Parathyroid adenoma (tissue), 2 donors: ENCODE measurements around the gene AGAP3.

Experiments used
- H2AFZ ChIP-seq: fragments of 300-600 bp; sonication (generic); one replicate; pipeline ENCODE4 v1.7.0; 2017; ENCODE audit warnings: antibody characterized with exemption, mild to moderate bottlenecking
- H3K27ac ChIP-seq: fragments of 300-600 bp; sonication (generic); one replicate; pipeline ENCODE4 v1.7.0; 2017
- H3K27me3 ChIP-seq: fragments of 300-600 bp; sonication (generic); one replicate; pipeline ENCODE4 v1.7.0; 2017; ENCODE audit warnings: low read length; ENCODE audit not compliant: control insufficient read depth, insufficient read depth
- H3K36me3 ChIP-seq: fragments of 300-600 bp; sonication (generic); one replicate; pipeline ENCODE4 v1.7.0; 2017; ENCODE audit warnings: low read length; ENCODE audit not compliant: control insufficient read depth, insufficient read depth
- H3K4me1 ChIP-seq: fragments of 300-600 bp; sonication (generic); one replicate; pipeline ENCODE4 v1.7.0; 2017; ENCODE audit warnings: control low read depth
- H3K4me2 ChIP-seq: fragments of 300-600 bp; sonication (generic); one replicate; pipeline ENCODE4 v1.7.0; 2017; ENCODE audit warnings: low read length
- H3K4me3 ChIP-seq: fragments of 300-600 bp; sonication (generic); one replicate; pipeline ENCODE4 v1.7.0; 2017; ENCODE audit warnings: low read depth, low read length
- H3K79me2 ChIP-seq: fragments of 300-600 bp; sonication (generic); one replicate; pipeline ENCODE4 v1.7.0; 2017; ENCODE audit warnings: control low read depth
- H3K9ac ChIP-seq: fragments of 300-600 bp; sonication (generic); one replicate; pipeline ENCODE4 v1.7.0; 2017; ENCODE audit warnings: mild to moderate bottlenecking
- H3K9me3 ChIP-seq: fragments of 300-600 bp; sonication (generic); one replicate; pipeline ENCODE4 v1.7.0; 2017; ENCODE audit warnings: low read length; ENCODE audit not compliant: control insufficient read depth
- TF ChIP-seq, protein P1 (sequence below): fragments of 300-600 bp; sonication (generic); IDR thresholded peaks from one replicate; pipeline ENCODE4 v1.7.0; 2017; ENCODE audit warnings: antibody characterized with exemption, mild to moderate bottlenecking
- donor health status: primary hyperparathyroidism.

The AGAP3 gene

DNA sequence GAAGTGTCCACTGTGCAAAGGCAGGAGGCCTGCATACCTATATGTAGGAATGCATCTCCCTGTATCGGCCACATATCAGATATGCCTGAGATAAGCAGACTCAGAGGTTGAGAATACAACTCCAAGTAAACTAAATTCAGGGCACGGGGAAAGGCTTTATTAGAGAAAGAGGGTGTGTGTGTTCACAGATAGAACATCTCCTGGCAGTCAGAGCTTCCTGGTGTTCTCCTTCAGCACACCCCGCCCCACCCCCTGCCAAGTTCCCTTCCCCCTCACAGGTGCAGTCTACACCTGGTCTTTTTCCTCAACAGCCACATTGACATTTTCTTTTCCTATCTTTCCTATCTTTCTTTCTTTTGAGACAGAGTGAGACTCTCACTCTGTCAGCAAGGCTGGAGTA, 64.1 kb downstream of the AGAP3 start:
- H3K27me3 ChIP-seq, result no peaks in the 10 kb centered on the region
- no peaks in the 10 kb centered on the region for H3K36me3 ChIP-seq
- no peak overlapping the region for H3K9ac ChIP-seq
- no peak overlapping the region for H3K4me2 ChIP-seq
- no peaks in the 10 kb centered on the region for H3K9me3 ChIP-seq
- H3K4me3 ChIP-seq, result no peak overlapping the region
- peaks cover 3% of the 10 kb centered on the region for H3K4me1 ChIP-seq
- TF ChIP-seq, protein P1, sequence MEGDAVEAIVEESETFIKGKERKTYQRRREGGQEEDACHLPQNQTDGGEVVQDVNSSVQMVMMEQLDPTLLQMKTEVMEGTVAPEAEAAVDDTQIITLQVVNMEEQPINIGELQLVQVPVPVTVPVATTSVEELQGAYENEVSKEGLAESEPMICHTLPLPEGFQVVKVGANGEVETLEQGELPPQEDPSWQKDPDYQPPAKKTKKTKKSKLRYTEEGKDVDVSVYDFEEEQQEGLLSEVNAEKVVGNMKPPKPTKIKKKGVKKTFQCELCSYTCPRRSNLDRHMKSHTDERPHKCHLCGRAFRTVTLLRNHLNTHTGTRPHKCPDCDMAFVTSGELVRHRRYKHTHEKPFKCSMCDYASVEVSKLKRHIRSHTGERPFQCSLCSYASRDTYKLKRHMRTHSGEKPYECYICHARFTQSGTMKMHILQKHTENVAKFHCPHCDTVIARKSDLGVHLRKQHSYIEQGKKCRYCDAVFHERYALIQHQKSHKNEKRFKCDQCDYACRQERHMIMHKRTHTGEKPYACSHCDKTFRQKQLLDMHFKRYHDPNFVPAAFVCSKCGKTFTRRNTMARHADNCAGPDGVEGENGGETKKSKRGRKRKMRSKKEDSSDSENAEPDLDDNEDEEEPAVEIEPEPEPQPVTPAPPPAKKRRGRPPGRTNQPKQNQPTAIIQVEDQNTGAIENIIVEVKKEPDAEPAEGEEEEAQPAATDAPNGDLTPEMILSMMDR, result no peak
- H2AFZ ChIP-seq, result no peak overlapping the region
- H3K27ac ChIP-seq, result no peak overlapping the region
- no peaks in the 10 kb centered on the region for H3K79me2 ChIP-seq

DNA sequence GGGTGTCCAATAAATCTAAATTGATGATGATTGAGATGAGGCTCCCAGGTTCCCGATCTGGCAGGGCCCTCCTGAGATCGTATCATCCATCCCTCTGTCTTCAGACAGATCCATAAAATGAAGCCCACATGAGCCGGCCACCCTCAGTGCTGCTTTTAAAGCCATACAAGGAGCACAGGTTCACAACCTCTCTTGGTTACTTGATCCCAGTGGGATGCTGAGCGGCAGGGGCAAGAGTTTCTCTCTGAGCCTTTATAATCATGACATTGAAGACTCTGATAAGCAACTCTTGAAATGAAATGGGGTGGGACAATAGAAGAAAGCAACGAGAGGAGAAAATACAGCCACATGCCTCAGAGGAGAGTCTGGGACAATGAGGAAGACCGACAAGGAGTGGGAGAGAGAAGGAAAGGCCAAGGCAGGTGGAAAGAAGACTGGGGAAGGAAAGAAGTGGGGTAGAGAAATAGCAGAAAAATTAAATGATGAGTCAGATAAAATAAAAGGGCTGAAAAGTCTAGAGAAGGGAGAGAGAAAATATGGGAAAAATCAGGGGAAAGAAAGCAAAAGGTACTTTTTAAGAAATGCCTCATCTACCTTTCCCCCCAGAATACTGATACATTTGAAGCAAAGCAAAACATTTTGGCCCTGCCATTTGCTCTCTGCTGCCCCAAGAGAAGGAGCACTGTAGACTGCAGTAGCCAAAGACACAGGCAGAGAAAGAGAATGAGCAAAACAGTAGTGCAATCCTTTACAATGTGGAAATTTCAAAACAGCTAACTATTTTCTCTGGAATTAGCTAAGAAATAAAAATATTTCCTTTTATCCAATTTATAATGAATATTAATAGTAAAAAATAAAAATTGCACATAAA, 66.6 kb downstream of the AGAP3 start:
- Histone ChIP-seq H3K9me3 (no peaks in the 10 kb centered on the region), H3K9ac (no peak overlapping the region), H3K4me3 (no peak overlapping the region), H3K4me2 (no peak overlapping the region), H3K79me2 (no peaks in the 10 kb centered on the region), H3K36me3 (no peaks in the 10 kb centered on the region), H3K4me1 (peaks cover 3% of the 10 kb centered on the region), H3K27ac (no peak overlapping the region), H2AFZ (no peak overlapping the region), H3K27me3 (no peaks in the 10 kb centered on the region)
- TF ChIP-seq, protein P1, result no peak

DNA sequence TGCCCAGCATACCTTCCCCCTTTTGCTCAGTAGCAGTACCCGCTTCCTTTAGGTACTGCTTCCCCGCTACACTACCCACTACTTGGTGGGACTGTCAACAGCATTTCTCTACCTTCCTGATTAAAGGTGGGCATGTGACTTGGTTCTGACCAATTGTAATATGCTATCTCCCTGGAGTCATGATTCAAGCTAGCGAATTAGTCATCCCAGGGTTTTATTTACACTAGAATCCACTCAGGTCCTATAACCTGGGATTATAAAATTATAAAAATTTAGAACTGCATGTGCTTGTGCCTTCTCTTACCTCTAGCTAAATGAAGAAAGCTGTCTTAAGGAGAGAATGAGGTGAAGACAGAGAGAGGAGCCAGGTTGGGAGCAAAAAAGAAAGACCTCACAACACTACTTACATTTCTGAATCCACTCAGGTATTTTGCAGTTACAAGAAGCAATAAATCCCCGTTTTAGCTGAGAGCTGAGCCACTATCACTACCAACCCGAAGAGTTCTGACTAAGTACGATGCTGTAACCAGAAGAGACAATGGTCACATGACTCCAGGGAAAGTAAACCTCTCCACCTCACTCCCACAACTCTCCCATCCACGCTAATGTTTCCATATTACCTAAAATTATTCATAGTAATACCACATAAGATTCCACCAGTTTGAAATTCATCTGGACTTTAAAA, 71.5 kb downstream of the AGAP3 start:
- H2AFZ ChIP-seq, result no peak overlapping the region
- no peaks in the 10 kb centered on the region for H3K79me2 ChIP-seq
- no peaks in the 10 kb centered on the region for H3K27me3 ChIP-seq
- no peak overlapping the region for H3K4me3 ChIP-seq
- no peak overlapping the region for H3K9ac ChIP-seq
- no peak overlapping the region for H3K27ac ChIP-seq
- H3K4me1 ChIP-seq, result no peaks in the 10 kb centered on the region
- no peaks in the 10 kb centered on the region for H3K9me3 ChIP-seq
- no peaks in the 10 kb centered on the region for H3K36me3 ChIP-seq
- TF ChIP-seq, protein P1, result no peak
- no peak overlapping the region for H3K4me2 ChIP-seq

DNA sequence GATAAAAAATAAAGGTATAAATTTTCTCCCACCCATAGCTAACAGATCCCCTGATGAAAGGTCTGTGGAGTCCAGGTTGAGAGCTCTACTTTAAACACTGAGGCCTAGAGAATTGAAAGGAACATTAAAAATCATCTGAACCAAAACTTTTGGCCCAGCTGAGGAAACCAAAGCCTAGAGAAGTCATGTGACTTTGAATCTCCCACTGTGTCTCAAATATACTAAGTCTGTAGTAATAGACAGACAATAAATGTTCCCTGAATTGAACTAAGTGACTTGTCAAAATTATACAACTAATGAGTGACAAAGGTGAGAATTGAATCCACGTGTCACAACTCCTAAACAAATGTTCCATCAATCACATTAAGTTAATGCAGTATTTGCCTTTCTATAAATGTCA, 75.5 kb downstream of the AGAP3 start:
- Histone ChIP-seq H3K27me3 (no peaks in the 10 kb centered on the region), H3K9me3 (no peaks in the 10 kb centered on the region)

More for the DNA sequence above, 75.5 kb downstream of the AGAP3 start:
- Histone ChIP-seq H3K79me2 (no peaks in the 10 kb centered on the region), H3K27ac (no peak overlapping the region), H3K4me1 (no peaks in the 10 kb centered on the region), H3K4me3 (no peak overlapping the region), H2AFZ (no peak overlapping the region), H3K36me3 (no peaks in the 10 kb centered on the region), H3K9ac (no peak overlapping the region), H3K4me2 (no peak overlapping the region)
- TF ChIP-seq, protein P1, result no peak
